CD14-positive monocyte (primary cell): Measurements from ENCODE around the gene PDF. TPM values are rescaled to one million over a fixed set of nuclear protein-coding genes. Genes with fewer than 3 reads are reported as not detected.
A peak's percentile ranks its signal among the peaks of the same experiment; 100 is the strongest.

Source experiments
- DNase-seq, 3 donors: peaks; one replicate each; pipeline ENCODE4 v3.0.0-alpha.2; 2011 to 2022
- H2AFZ ChIP-seq: 2 replicates; pipeline ENCODE4 v1.6.0; 2012; ENCODE audit warnings: mild to moderate bottlenecking, low read depth, low read length, inconsistent platforms; ENCODE audit not compliant: insufficient read depth, poor library complexity, severe bottlenecking
- H3K27ac ChIP-seq, 2 donors: 1 replicate in 1 of 2; 2 replicates in 1 of 2; pipeline ENCODE4 v1.5.1; 2012 to 2013; ENCODE audit warnings: low read length in 2 of 2, control low read depth in 1 of 2, inconsistent platforms in 1 of 2, low read depth in 1 of 2, mild to moderate bottlenecking in 1 of 2
- H3K27me3 ChIP-seq, 2 donors: one replicate each; pipeline versions ENCODE4 v1.6.0 to v1.6.1; 2011 to 2013; ENCODE audit warnings: low read length in 2 of 2; ENCODE audit not compliant: control insufficient read depth in 2 of 2, insufficient read depth in 2 of 2
- H3K36me3 ChIP-seq, 2 donors: replicated peaks in 1 of 2; 1 replicate in 1 of 2; 2 replicates in 1 of 2; pipeline versions ENCODE4 v1.5.1 to v1.6.1; 2012 to 2013; ENCODE audit warnings: low read length in 2 of 2, control low read depth in 1 of 2, inconsistent platforms in 1 of 2, mild to moderate bottlenecking in 1 of 2; ENCODE audit not compliant: insufficient read depth in 2 of 2, control insufficient read depth in 1 of 2
- H3K4me1 ChIP-seq, 2 donors: 1 replicate in 1 of 2; 2 replicates in 1 of 2; pipeline versions ENCODE4 v1.5.1 to v1.6.1; 2012 to 2013; ENCODE audit warnings: low read length in 2 of 2, control low read depth in 1 of 2, inconsistent platforms in 1 of 2, mild to moderate bottlenecking in 1 of 2, moderate library complexity in 1 of 2; ENCODE audit not compliant: insufficient read depth in 2 of 2, control insufficient read depth in 1 of 2
- H3K4me2 ChIP-seq: replicated peaks from 2 replicates; pipeline ENCODE3; 2012; ENCODE audit warnings: low read length, moderate library complexity, mild to moderate bottlenecking; ENCODE audit not compliant: poor library complexity, severe bottlenecking; ENCODE audit errors: extremely low read depth
- H3K4me3 ChIP-seq, 3 experiments: fragments of 200-600 bp in 1 of 3; sonication (generic) in 1 of 3; replicated peaks in 1 of 3; 1 replicate in 2 of 3; 2 replicates in 1 of 3; pipeline ENCODE4 v1.5.1; 2011 to 2013; ENCODE audit warnings: low read length in 3 of 3, mild to moderate bottlenecking in 3 of 3, control low read depth in 2 of 3, low read depth in 2 of 3, inconsistent platforms in 1 of 3, moderate library complexity in 1 of 3
- H3K79me2 ChIP-seq: 2 replicates; pipeline ENCODE4 v1.6.0; 2012; ENCODE audit warnings: mild to moderate bottlenecking, control low read depth, inconsistent platforms, low read length, moderate library complexity; ENCODE audit not compliant: insufficient read depth
- H3K9ac ChIP-seq: 2 replicates; pipeline ENCODE4 v1.6.0; 2017; ENCODE audit warnings: low read length, mild to moderate bottlenecking; ENCODE audit not compliant: insufficient read depth, poor library complexity, severe bottlenecking
- H3K9me3 ChIP-seq, 2 donors: replicated peaks in 1 of 2; 1 replicate in 1 of 2; 2 replicates in 1 of 2; pipeline versions ENCODE4 v1.5.1 to v1.6.1; 2012 to 2013; ENCODE audit warnings: low read length in 2 of 2, control low read depth in 1 of 2; ENCODE audit not compliant: control insufficient read depth in 1 of 2, insufficient read depth in 1 of 2
- H4K20me1 ChIP-seq: 2 replicates; pipeline ENCODE4 v1.6.0; 2012; ENCODE audit warnings: mild to moderate bottlenecking, low read length, control low read depth, moderate library complexity; ENCODE audit not compliant: insufficient read depth
- H3K27ac Mint-ChIP-seq, 7 donors: one replicate each; pipeline ENCODE4 v1.8.0; 2020; ENCODE audit warnings: mild to moderate bottlenecking in 7 of 7, mixed read lengths in 7 of 7, moderate library complexity in 6 of 7, inconsistent platforms in 2 of 7
- H3K27me3 Mint-ChIP-seq, 3 donors: one replicate each; pipeline ENCODE4 v1.8.0; 2021 to 2022; ENCODE audit warnings: low read depth in 3 of 3, mild to moderate bottlenecking in 3 of 3, mixed read lengths in 3 of 3, moderate library complexity in 3 of 3, inconsistent platforms in 1 of 3
- H3K36me3 Mint-ChIP-seq, 2 donors: one replicate each; pipeline ENCODE4 v1.8.0; 2020; ENCODE audit warnings: mixed read lengths in 2 of 2, inconsistent platforms in 1 of 2, mild to moderate bottlenecking in 1 of 2
- H3K4me1 Mint-ChIP-seq: one replicate; pipeline ENCODE4 v1.8.0; 2020; ENCODE audit warnings: mild to moderate bottlenecking, mixed read lengths
- H3K4me3 Mint-ChIP-seq, 2 donors: one replicate each; pipeline ENCODE4 v1.8.0; 2020; ENCODE audit warnings: mild to moderate bottlenecking in 2 of 2, mixed read lengths in 2 of 2, moderate library complexity in 1 of 2
- H3K9me3 Mint-ChIP-seq, 7 donors: one replicate each; pipeline ENCODE4 v1.8.0; 2020 to 2022; ENCODE audit warnings: mixed read lengths in 7 of 7, mild to moderate bottlenecking in 6 of 7, moderate library complexity in 6 of 7, inconsistent platforms in 2 of 7
- CTCF ChIP-seq: fragments of 200-600 bp; IDR thresholded peaks from one replicate; pipeline ENCODE4 v1.8.0; 2022; ENCODE audit warnings: antibody characterized with exemption, mild to moderate bottlenecking
- WGBS: methylation state at CpG from one replicate; pipeline ENCODE4 v1.1.5; 2013; ENCODE audit warnings: missing lambda C conversion rate; ENCODE audit not compliant: insufficient coverage; 5-methylcytosine and 5-hydroxymethylcytosine counted together
- intact Hi-C, 2 donors: fragments of 100-400 bp; cut with micrococcal nuclease; formaldehyde crosslinking; loops; one replicate each; pipeline versions ENCODE4 v1.15.0 to v1.15.1; 2023
- polyA plus RNA-seq, 3 donors: library from polyadenylated mRNA; depleted of rRNA in 1 of 3; unstranded in 2 of 3; stranded (reverse) in 1 of 3; fragments of 300-500 nt in 2 of 3; fragments of >200 nt in 1 of 3; fragmentation: Illumina TruSeq in 2 of 3; gene quantifications; 1 replicate in 2 of 3; 2 replicates in 1 of 3; pipeline ENCODE4 v1.2.3, GENCODE V29; 2012 to 2021

The PDF gene
- polyA plus RNA-seq, 3 donors: 2.3 to 7.2 (median 4.2) TPM

GRCh38 chr16:69324585-69325253, 5.7 kb downstream of the PDF start:
- Mint-ChIP-seq H3K9me3 (no peaks in the 10 kb centered on the region), H3K27ac (peak overlapping the region in 3 of 7 donors; percentile 9 to 43 (median 33)), H3K27me3 (peaks cover 0 to 1% (median 1%) of the 10 kb centered on the region in 3 donors), H3K4me3 (no peak overlapping the region), H3K4me1 (peaks cover 29% of the 10 kb centered on the region), H3K36me3 (peaks cover 61 to 85% of the 10 kb centered on the region in 2 donors)
- H3K27ac ChIP-seq: peak overlapping the region in 1 of 2 donors; percentile 26
- intact Hi-C loops: no loop called here
- H3K4me2 ChIP-seq: no peak overlapping the region
- no peaks in the 10 kb centered on the region for H3K9me3 ChIP-seq
- TF ChIP-seq CTCF: no peak
- H3K9ac ChIP-seq: no peak overlapping the region
- WGBS: 81% methylated on average over 3 of the region's 10 CpGs
- H3K4me3 ChIP-seq: no peak overlapping the region
- peaks cover 7 to 16% of the 10 kb centered on the region in 2 donors for H3K4me1 ChIP-seq
- peaks cover 69% of the 10 kb centered on the region for H3K79me2 ChIP-seq
- peaks cover 64 to 82% of the 10 kb centered on the region in 2 donors for H3K36me3 ChIP-seq
- H2AFZ ChIP-seq: no peak overlapping the region
- H4K20me1 ChIP-seq: peaks cover 84% of the 10 kb centered on the region
- H3K27me3 ChIP-seq: no peaks in the 10 kb centered on the region
- DNase-seq: no peak

- H4K20me1 ChIP-seq: peaks cover 83% of the 10 kb centered on the region
- H3K9ac ChIP-seq: no peak overlapping the region
- TF ChIP-seq CTCF: no peak
- no peaks in the 10 kb centered on the region for H3K27me3 ChIP-seq
- no peak for DNase-seq
- H3K36me3 Mint-ChIP-seq: peaks cover 67 to 92% of the 10 kb centered on the region in 2 donors
- H3K79me2 ChIP-seq: peaks cover 68% of the 10 kb centered on the region
- intact Hi-C loops: no loop called here
- no peak overlapping the region for H3K4me2 ChIP-seq
- peaks cover 0 to 1% (median 1%) of the 10 kb centered on the region in 3 donors for H3K27me3 Mint-ChIP-seq
- H3K27ac Mint-ChIP-seq: peak overlapping the region in 2 of 7 donors; percentile 4 to 33
- H3K4me3 Mint-ChIP-seq: no peak overlapping the region
- peaks cover under 1 to 10% of the 10 kb centered on the region in 2 donors for H3K4me1 ChIP-seq
- H2AFZ ChIP-seq: no peak overlapping the region
- H3K4me1 Mint-ChIP-seq: peaks cover 23% of the 10 kb centered on the region
- peak overlapping the region in 1 of 2 donors; percentile 26 for H3K27ac ChIP-seq
- WGBS: 80% methylated on average over 3 of the region's 8 CpGs
- peaks cover 70 to 89% of the 10 kb centered on the region in 2 donors for H3K36me3 ChIP-seq
- H3K9me3 ChIP-seq: no peaks in the 10 kb centered on the region
- no peak overlapping the region for H3K4me3 ChIP-seq
- H3K9me3 Mint-ChIP-seq: no peaks in the 10 kb centered on the region
These were observed 6.3 kb downstream of the PDF start for GRCh38 chr16:69324013-69324531.
